ENCODE results near the gene P2RX6. TPM values are rescaled to one million over a fixed set of nuclear protein-coding genes. Genes with fewer than 3 reads are reported as not detected.

The P2RX6 gene
- total and polyA plus RNA-seq, 9 of the 15 experiments (the other 6 are each of a cell fraction or from before 2014, with no cell fraction given), result 0.01 to 3.9 (median 1.5) TPM; not detected in 1

- no peak for TF ChIP-seq RAD21 (CRISPR knock-in tag; conservative IDR thresholded peaks at IDR 0.05 in 1 of 2, IDR thresholded peaks at IDR 0.05 in 1 of 2)
- TF ChIP-seq PHF8 (IDR thresholded peaks at IDR 0.05; ENCODE audit: borderline replicate concordance, low read length), result no peak
- TF ChIP-seq ZNF586 (CRISPR knock-in tag; conservative IDR thresholded peaks at IDR 0.05), result no peak
- TF ChIP-seq ZNF589 (CRISPR knock-in tag; IDR thresholded peaks at IDR 0.05; ENCODE audit: low read depth), result no peak
- no peak for TF ChIP-seq CBFB (CRISPR knock-in tag; IDR thresholded peaks at IDR 0.05)
- TF ChIP-seq SLC30A9 (CRISPR knock-in tag; IDR thresholded peaks at IDR 0.05), result no peak
- TF ChIP-seq SREBF1 (IDR thresholded peaks at IDR 0.05; ENCODE audit: borderline replicate concordance, low read depth, low read length), result 0 out of 2 replicates have a peak, but pooled peaks have one; percentile 11
- no peak for TF ChIP-seq ZNF444 (CRISPR knock-in tag; IDR thresholded peaks at IDR 0.05)
- no peak for TF ChIP-seq STAT5A (IDR thresholded peaks at IDR 0.05; ENCODE audit: borderline replicate concordance, low read length)
- 0 out of 2 replicates have a peak, but pooled peaks have one; percentile 58 for TF ChIP-seq CLOCK (CRISPR knock-in tag; IDR thresholded peaks at IDR 0.05; ENCODE audit: borderline replicate concordance)
- TF ChIP-seq UBTF (IDR thresholded peaks at IDR 0.05; ENCODE audit: borderline replicate concordance in 1 of 2, low read depth in 2 of 2, low read length in 2 of 2), result no peak
- TF ChIP-seq ZMIZ1 (IDR thresholded peaks at IDR 0.05; ENCODE audit: low read depth in 2 of 2, low read length in 2 of 2), result no peak
- TF ChIP-seq DMBX1 (CRISPR knock-in tag; IDR thresholded peaks at IDR 0.05; ENCODE audit: borderline replicate concordance), result no peak
- TF ChIP-seq POLR2AphosphoS5 (IDR thresholded peaks at IDR 0.05; ENCODE audit: control insufficient read depth, insufficient read depth, low read depth, low read length), result no peak
- TF ChIP-seq ZNF436 (CRISPR knock-in tag; IDR thresholded peaks at IDR 0.05), result 0 out of 2 replicates have a peak, but pooled peaks have one; percentile 43
- no peak for TF ChIP-seq DACH1 (IDR thresholded peaks at IDR 0.05; ENCODE audit: partially characterized antibody)
These were observed 18.1 kb upstream of the P2RX6 start (continued) for GRCh38 chr22:20996598-20997535.

All from K562 (cell line).